H1 (cell line): ENCODE measurements around the gene ANO2. TPM values are rescaled to one million over a fixed set of nuclear protein-coding genes. Genes with fewer than 3 reads are reported as not detected.

Source experiments
- YY1 ChIP-seq: IDR thresholded peaks from 2 replicates; pipeline ENCODE4 v1.6.1; 2011; ENCODE audit warnings: low read depth, mild to moderate bottlenecking, low read length
- polyA plus RNA-seq, 7 experiments: library from polyadenylated mRNA; depleted of rRNA in 3 of 7; stranded (reverse) in 5 of 7; unstranded in 2 of 7; fragments of >200 nt in 5 of 7; fragments of 200-250 nt in 2 of 7; gene quantifications; 1 replicate in 5 of 7; 2 replicates in 1 of 7; 4 replicates in 1 of 7; pipeline versions ENCODE4 v1.2.1 to v1.2.3, GENCODE V29; 2011 to 2013; ENCODE audit warnings: missing spikeins in 2 of 7, mixed read lengths in 2 of 7
- total RNA-seq: library from RNA; stranded (reverse); fragmentation: NEBNext Ultra II Directional; extraction: Animal tissue kit (Norgen Biotek cat#: 25700); gene quantifications from 2 replicates; pipeline ENCODE4 v1.2.1, GENCODE V29; 2021
- TF ChIP-seq, protein P1 (sequence below): fragments of 300-600 bp; sonication (generic); IDR thresholded peaks from 2 replicates; pipeline ENCODE4 v1.7.1; 2012; ENCODE audit warnings: low read length, moderate library complexity, mild to moderate bottlenecking, inconsistent platforms; ENCODE audit not compliant: insufficient replicate concordance

ANO2 gene
- total and polyA plus RNA-seq, 2 of the 8 experiments (the other 6 are each of a cell fraction or from before 2014, with no cell fraction given), result 1.9 to 5.5 TPM

DNA sequence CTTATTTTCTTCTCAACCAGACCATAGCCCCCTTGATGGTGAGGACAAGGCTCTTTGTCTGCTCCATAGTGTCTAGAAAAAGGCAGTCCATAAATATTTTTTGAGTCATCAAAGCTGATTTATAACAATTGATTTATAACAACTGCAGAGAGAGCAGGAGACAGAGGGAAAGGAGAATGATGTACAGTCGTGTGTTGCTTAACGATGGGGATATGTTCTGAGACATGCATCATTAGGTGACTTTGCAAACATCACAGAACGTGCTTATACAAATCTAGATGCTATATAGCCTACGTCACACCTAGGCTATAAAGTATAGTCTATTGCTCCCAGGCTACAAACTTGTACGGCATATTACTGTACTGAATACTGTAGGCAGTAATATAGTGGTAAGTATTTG, 369.8 kb downstream of the ANO2 start (continued):
- TF ChIP-seq, protein P1, sequence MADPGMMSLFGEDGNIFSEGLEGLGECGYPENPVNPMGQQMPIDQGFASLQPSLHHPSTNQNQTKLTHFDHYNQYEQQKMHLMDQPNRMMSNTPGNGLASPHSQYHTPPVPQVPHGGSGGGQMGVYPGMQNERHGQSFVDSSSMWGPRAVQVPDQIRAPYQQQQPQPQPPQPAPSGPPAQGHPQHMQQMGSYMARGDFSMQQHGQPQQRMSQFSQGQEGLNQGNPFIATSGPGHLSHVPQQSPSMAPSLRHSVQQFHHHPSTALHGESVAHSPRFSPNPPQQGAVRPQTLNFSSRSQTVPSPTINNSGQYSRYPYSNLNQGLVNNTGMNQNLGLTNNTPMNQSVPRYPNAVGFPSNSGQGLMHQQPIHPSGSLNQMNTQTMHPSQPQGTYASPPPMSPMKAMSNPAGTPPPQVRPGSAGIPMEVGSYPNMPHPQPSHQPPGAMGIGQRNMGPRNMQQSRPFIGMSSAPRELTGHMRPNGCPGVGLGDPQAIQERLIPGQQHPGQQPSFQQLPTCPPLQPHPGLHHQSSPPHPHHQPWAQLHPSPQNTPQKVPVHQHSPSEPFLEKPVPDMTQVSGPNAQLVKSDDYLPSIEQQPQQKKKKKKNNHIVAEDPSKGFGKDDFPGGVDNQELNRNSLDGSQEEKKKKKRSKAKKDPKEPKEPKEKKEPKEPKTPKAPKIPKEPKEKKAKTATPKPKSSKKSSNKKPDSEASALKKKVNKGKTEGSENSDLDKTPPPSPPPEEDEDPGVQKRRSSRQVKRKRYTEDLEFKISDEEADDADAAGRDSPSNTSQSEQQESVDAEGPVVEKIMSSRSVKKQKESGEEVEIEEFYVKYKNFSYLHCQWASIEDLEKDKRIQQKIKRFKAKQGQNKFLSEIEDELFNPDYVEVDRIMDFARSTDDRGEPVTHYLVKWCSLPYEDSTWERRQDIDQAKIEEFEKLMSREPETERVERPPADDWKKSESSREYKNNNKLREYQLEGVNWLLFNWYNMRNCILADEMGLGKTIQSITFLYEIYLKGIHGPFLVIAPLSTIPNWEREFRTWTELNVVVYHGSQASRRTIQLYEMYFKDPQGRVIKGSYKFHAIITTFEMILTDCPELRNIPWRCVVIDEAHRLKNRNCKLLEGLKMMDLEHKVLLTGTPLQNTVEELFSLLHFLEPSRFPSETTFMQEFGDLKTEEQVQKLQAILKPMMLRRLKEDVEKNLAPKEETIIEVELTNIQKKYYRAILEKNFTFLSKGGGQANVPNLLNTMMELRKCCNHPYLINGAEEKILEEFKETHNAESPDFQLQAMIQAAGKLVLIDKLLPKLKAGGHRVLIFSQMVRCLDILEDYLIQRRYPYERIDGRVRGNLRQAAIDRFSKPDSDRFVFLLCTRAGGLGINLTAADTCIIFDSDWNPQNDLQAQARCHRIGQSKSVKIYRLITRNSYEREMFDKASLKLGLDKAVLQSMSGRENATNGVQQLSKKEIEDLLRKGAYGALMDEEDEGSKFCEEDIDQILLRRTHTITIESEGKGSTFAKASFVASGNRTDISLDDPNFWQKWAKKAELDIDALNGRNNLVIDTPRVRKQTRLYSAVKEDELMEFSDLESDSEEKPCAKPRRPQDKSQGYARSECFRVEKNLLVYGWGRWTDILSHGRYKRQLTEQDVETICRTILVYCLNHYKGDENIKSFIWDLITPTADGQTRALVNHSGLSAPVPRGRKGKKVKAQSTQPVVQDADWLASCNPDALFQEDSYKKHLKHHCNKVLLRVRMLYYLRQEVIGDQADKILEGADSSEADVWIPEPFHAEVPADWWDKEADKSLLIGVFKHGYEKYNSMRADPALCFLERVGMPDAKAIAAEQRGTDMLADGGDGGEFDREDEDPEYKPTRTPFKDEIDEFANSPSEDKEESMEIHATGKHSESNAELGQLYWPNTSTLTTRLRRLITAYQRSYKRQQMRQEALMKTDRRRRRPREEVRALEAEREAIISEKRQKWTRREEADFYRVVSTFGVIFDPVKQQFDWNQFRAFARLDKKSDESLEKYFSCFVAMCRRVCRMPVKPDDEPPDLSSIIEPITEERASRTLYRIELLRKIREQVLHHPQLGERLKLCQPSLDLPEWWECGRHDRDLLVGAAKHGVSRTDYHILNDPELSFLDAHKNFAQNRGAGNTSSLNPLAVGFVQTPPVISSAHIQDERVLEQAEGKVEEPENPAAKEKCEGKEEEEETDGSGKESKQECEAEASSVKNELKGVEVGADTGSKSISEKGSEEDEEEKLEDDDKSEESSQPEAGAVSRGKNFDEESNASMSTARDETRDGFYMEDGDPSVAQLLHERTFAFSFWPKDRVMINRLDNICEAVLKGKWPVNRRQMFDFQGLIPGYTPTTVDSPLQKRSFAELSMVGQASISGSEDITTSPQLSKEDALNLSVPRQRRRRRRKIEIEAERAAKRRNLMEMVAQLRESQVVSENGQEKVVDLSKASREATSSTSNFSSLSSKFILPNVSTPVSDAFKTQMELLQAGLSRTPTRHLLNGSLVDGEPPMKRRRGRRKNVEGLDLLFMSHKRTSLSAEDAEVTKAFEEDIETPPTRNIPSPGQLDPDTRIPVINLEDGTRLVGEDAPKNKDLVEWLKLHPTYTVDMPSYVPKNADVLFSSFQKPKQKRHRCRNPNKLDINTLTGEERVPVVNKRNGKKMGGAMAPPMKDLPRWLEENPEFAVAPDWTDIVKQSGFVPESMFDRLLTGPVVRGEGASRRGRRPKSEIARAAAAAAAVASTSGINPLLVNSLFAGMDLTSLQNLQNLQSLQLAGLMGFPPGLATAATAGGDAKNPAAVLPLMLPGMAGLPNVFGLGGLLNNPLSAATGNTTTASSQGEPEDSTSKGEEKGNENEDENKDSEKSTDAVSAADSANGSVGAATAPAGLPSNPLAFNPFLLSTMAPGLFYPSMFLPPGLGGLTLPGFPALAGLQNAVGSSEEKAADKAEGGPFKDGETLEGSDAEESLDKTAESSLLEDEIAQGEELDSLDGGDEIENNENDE, result no peak
- TF ChIP-seq YY1, result no peak
- TF ChIP-seq, all 59 proteins: peak for 0
